Stomach (tissue), 9 donors: ENCODE data around the gene KANK2. TPM values are rescaled to one million over a fixed set of nuclear protein-coding genes. Genes with fewer than 3 reads are reported as not detected.

Experiments
- DNase-seq, 2 donors: peaks; one replicate each; pipeline versions ENCODE4 v3.0.0 to v3.0.0-alpha.2; 2013 to 2019
- H3K27ac ChIP-seq, 5 donors: fragments of 200-600 bp in 4 of 5; sonication (generic) in 4 of 5; one replicate each; pipeline ENCODE4 v1.5.1; 2013 to 2019; ENCODE audit warnings: mild to moderate bottlenecking in 1 of 5, moderate library complexity in 1 of 5
- H3K27me3 ChIP-seq, 3 donors: fragments of 200-600 bp; sonication (generic); one replicate each; pipeline ENCODE4 v1.5.1; 2017 to 2019; ENCODE audit warnings: mixed run types in 1 of 3
- H3K36me3 ChIP-seq, 4 donors: fragments of 200-600 bp; sonication (generic); 1 replicate in 3 of 4; 2 replicates in 1 of 4; pipeline ENCODE4 v1.5.1; 2016 to 2019
- H3K4me1 ChIP-seq, 4 donors: fragments of 200-600 bp; sonication (generic); one replicate each; pipeline ENCODE4 v1.5.1; 2016 to 2019
- H3K4me3 ChIP-seq, 4 donors: fragments of 200-600 bp; sonication (generic) in 3 of 4; one replicate each; pipeline ENCODE4 v1.5.1; 2016 to 2019; ENCODE audit warnings: mild to moderate bottlenecking in 1 of 4
- H3K9me3 ChIP-seq, 4 donors: fragments of 200-600 bp; sonication (generic); one replicate each; pipeline ENCODE4 v1.5.1; 2016 to 2019
- CTCF ChIP-seq, 7 experiments: fragments of 450-650 bp in 4 of 7; fragments of 200-600 bp in 3 of 7; sonication (generic) in 3 of 7; IDR thresholded peaks; one replicate each; pipeline ENCODE4 v1.5.1; 2016 to 2019; ENCODE audit warnings: antibody characterized with exemption in 7 of 7, control low read depth in 2 of 7, mild to moderate bottlenecking in 1 of 7
- EP300 ChIP-seq: sonication (generic); formaldehyde crosslinking; IDR thresholded peaks from one replicate; pipeline ENCODE4 v1.6.1; 2017; ENCODE audit warnings: antibody characterized with exemption
- POLR2A ChIP-seq, 4 donors: fragments of 450-650 bp; IDR thresholded peaks; one replicate each; pipeline ENCODE4 v1.6.1; 2016; ENCODE audit warnings: antibody characterized with exemption in 4 of 4, control low read depth in 2 of 4, mild to moderate bottlenecking in 1 of 4, moderate library complexity in 1 of 4
- POLR2AphosphoS5 ChIP-seq, 3 donors: sonication (generic); formaldehyde crosslinking; IDR thresholded peaks; one replicate each; pipeline ENCODE4 v1.6.1; 2016; ENCODE audit warnings: antibody characterized with exemption in 3 of 3
- WGBS, 5 donors: extraction: QIAGEN DNeasy Blood & Tissue Kit in 3 of 5; methylation state at CpG; one replicate each; pipeline versions ENCODE4 v1.1.5 to v1.1.7; 2013 to 2018; 5-methylcytosine and 5-hydroxymethylcytosine counted together
- intact Hi-C: fragments of 100-400 bp; cut with DNase I; formaldehyde crosslinking; loops from one replicate; pipeline ENCODE4 v1.15.1; 2023; ENCODE audit warnings: low total_unique reads
- polyA plus RNA-seq, 3 donors: library from polyadenylated mRNA; stranded (reverse); fragments of 200-250 nt; gene quantifications; one replicate each; pipeline ENCODE4 v1.2.3, GENCODE V29; 2013
- total RNA-seq, 5 donors: library from RNA; depleted of rRNA; stranded (reverse); fragments of >200 nt; gene quantifications; one replicate each; pipeline versions ENCODE4 v1.1.0 to v1.2.3, GENCODE V29; 2014 to 2016
- donor health status: healthy with polysubstance abuse.
- donor health status: Bipolar disorder and iron deficiency.
- donor health status: healthy.

KANK2 gene
- total and polyA plus RNA-seq, 8 donors: 82.4 to 415 (median 174) TPM

GRCh38 chr19:11205939-11206570 lies 8.7 kb upstream of the KANK2 start:
- no peaks in the 10 kb centered on the region for H3K9me3 ChIP-seq
- no peaks in the 10 kb centered on the region for H3K27me3 ChIP-seq
- H3K36me3 ChIP-seq: peaks cover 4 to 60% (median 57%) of the 10 kb centered on the region in 4 donors
- intact Hi-C loops: loop anchor here (10.0 kb wide), 1 partner anchor 171 kb away; no protein-coding TSS in a partner anchor
- TF ChIP-seq CTCF (IDR thresholded peaks at IDR 0.05) (no peak), EP300 (no peak), POLR2A (IDR thresholded peaks at IDR 0.05) (no peak), POLR2AphosphoS5 (IDR thresholded peaks at IDR 0.05) (no peak)
- H3K4me1 ChIP-seq: peaks cover 0 to 38% (median 21%) of the 10 kb centered on the region in 4 donors
- peak overlapping the region in 4 of 5 donors; percentile 81 to 94 (median 84) for H3K27ac ChIP-seq
- no peak for DNase-seq
- WGBS, 5 donors: 74 to 87% (median 84%) methylated on average over 9 of the region's 9 CpGs
- H3K4me3 ChIP-seq: no peak overlapping the region

GRCh38 chr19:11204943-11205349 lies 7.6 kb upstream of the KANK2 start:
- no peaks in the 10 kb centered on the region for H3K27me3 ChIP-seq
- TF ChIP-seq EP300 (no peak), CTCF (IDR thresholded peaks at IDR 0.05) (no peak), POLR2A (IDR thresholded peaks at IDR 0.05) (no peak), POLR2AphosphoS5 (IDR thresholded peaks at IDR 0.05) (no peak)
- WGBS, 5 donors: 38 to 59% (median 48%) methylated on average over 5 of the region's 5 CpGs
- DNase-seq: peak in 1 of 2 donors; percentile 59
- H3K27ac ChIP-seq: peak overlapping the region in 4 of 5 donors; percentile 81 to 94 (median 84)
- H3K36me3 ChIP-seq: peaks cover 4 to 65% (median 60%) of the 10 kb centered on the region in 4 donors
- peaks cover 0 to 38% (median 21%) of the 10 kb centered on the region in 4 donors for H3K4me1 ChIP-seq
- no peak overlapping the region for H3K4me3 ChIP-seq
- H3K9me3 ChIP-seq: no peaks in the 10 kb centered on the region
- intact Hi-C loops: loop anchor here (10.0 kb wide), 1 partner anchor 170 kb away; no protein-coding TSS in a partner anchor

GRCh38 chr19:11204076-11204602 lies 6.8 kb upstream of the KANK2 start:
- intact Hi-C loops: loop anchor here (10.0 kb wide), 1 partner anchor 169 kb away; no protein-coding TSS in a partner anchor
- DNase-seq: no peak
- peak overlapping the region in 1 of 4 donors; percentile 13 for H3K4me3 ChIP-seq
- 61 to 83% (median 75%) methylated on average over 9 of the region's 9 CpGs for WGBS, 5 donors
- H3K4me1 ChIP-seq: peaks cover 0 to 42% (median 22%) of the 10 kb centered on the region in 4 donors
- peaks cover 4 to 72% (median 64%) of the 10 kb centered on the region in 4 donors for H3K36me3 ChIP-seq
- H3K9me3 ChIP-seq: no peaks in the 10 kb centered on the region
- H3K27me3 ChIP-seq: no peaks in the 10 kb centered on the region
- TF ChIP-seq CTCF (IDR thresholded peaks at IDR 0.05): peak in 2 of 7 experiments; percentile 2 to 53
- TF ChIP-seq POLR2A (IDR thresholded peaks at IDR 0.05): no peak
- TF ChIP-seq EP300: no peak
- no peak for TF ChIP-seq POLR2AphosphoS5 (IDR thresholded peaks at IDR 0.05)
- H3K27ac ChIP-seq: peak overlapping the region; percentile 39 to 94 (median 82)

GRCh38 chr19:11203194-11204075 lies 6.1 kb upstream of the KANK2 start:
- H3K27me3 ChIP-seq: no peaks in the 10 kb centered on the region
- H3K36me3 ChIP-seq: peaks cover 0 to 67% (median 58%) of the 10 kb centered on the region in 4 donors
- WGBS, 5 donors: 35 to 55% (median 51%) methylated on average over 15 to 17 of the region's 17 CpGs
- peak; percentile 59 to 89 for DNase-seq
- no peaks in the 10 kb centered on the region for H3K9me3 ChIP-seq
- peak overlapping the region; percentile 61 to 94 (median 82) for H3K27ac ChIP-seq
- peaks cover 1 to 49% (median 28%) of the 10 kb centered on the region in 4 donors for H3K4me1 ChIP-seq
- peak in 5 of 7 experiments; percentile 70 to 91 (median 82) for TF ChIP-seq CTCF (IDR thresholded peaks at IDR 0.05)
- TF ChIP-seq POLR2A (IDR thresholded peaks at IDR 0.05): no peak
- peak in 1 of 3 donors; percentile 52 for TF ChIP-seq POLR2AphosphoS5 (IDR thresholded peaks at IDR 0.05)
- no peak for TF ChIP-seq EP300
- intact Hi-C loops: loop anchor here (2.0 to 10.0 kb wide), 2 partner anchors 65 to 169 kb away; no protein-coding TSS in a partner anchor
- peak overlapping the region in 1 of 4 donors; percentile 13 for H3K4me3 ChIP-seq
